ENCODE measurements around the gene DGKD.
"Not testable (repeated sequence)": the region's sequence is repeated elsewhere in the genome, so short reads cannot be mapped to it uniquely, and the experiment has no call there.

Gene DGKD

DNA sequence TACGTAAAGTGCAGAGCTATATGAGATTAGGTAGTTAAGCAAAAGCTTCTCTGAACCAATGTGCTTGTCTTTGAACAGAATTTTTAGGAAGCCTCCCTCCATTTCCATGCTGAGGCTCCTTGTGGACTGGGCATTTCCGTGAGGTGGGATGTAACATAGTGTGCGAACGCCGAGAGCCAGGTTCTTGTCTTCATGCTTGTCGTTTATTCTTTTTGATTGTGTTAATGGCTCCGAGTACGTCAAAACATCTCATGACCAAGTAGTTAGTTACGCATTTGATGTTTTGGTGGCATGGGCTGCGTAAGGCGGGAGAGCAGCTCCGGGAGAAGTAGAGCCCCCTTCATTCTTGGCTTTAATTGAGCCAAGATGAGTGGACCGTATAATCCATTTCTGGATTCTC is 32.9 kb downstream of the DGKD start:
- DNase-seq: no peak

GRCh38 chr2:233387667-233388528 is 33.6 kb downstream of the DGKD start:
- peak; percentile 84 for DNase-seq

- no peak for DNase-seq
Observed at GRCh38 chr2:233389601-233390125, 35.4 kb downstream of the DGKD start.

- DNase-seq: no peak
Observed at GRCh38 chr2:233395687-233396086, 41.4 kb downstream of the DGKD start.

DNA sequence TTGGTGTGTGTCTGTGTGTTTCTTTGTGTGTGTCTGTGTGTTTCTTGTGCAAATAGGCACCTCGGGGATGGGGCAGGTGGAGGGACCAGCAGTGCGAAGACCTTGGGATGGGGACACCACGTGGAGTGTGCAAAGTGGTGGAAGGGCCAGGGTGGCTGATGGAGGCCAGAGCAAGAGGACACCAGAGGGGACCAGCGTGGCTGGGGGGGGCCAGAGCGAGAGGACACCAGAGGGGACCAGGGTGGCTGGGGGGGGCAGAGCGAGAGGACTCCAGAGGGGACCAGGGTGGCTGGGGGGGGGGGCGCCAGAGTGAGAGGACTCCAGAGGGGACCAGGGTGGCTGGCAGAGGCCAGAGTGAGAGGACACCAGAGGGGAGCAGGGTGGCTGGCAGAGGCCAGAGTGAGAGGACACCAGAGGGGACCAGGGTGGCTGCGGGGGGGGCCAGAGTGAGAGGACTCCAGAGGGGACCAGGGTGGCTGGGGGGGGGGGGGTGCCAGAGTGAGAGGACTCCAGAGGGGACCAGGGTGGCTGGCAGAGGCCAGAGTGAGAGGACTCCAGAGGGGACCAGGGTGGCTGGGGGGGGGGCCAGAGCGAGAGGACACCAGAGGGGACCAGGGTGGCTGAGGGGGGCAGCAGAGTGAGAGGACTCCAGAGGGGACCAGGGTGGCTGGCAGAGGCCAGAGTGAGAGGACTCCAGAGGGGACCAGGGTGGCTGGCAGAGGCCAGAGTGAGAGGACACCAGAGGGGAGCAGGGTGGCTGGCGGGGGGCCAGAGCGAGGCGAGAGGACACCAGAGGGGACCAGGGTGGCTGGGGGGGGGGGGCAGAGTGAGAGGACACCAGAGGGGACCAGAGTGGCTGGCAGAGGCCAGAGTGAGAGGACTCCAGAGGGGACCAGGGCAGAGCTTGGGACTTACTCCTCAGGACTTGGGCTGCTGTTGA is 42.7 kb downstream of the DGKD start:
- DNase-seq: not testable (repeated sequence)

- DNase-seq: no peak
Observed at GRCh38 chr2:233399306-233400225, 45.3 kb downstream of the DGKD start.

- DNase-seq: no peak
Observed at GRCh38 chr2:233400341-233400740, 46.0 kb downstream of the DGKD start.

DNA sequence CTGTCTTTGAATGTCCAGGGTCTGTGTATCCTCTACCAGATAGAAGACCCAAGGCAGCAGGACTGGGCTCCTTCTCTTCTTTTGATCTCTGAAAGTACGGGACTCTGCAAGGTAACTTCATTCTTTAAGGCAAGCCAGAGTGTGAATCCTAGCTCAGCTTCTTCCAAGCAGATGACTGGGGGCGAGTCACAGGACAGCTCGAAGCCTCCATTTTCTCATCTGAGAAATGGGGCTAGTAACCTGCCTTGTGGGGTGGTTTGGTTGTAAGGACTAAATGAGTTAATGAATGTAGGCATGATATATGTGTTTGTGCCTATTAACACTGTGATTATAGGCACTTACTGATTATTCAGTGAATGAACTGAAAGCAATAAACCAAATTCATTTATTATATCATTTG is 46.7 kb downstream of the DGKD start:
- no peak for DNase-seq

- DNase-seq: no peak
Observed at GRCh38 chr2:233402346-233402745, 48.1 kb downstream of the DGKD start.

DNA sequence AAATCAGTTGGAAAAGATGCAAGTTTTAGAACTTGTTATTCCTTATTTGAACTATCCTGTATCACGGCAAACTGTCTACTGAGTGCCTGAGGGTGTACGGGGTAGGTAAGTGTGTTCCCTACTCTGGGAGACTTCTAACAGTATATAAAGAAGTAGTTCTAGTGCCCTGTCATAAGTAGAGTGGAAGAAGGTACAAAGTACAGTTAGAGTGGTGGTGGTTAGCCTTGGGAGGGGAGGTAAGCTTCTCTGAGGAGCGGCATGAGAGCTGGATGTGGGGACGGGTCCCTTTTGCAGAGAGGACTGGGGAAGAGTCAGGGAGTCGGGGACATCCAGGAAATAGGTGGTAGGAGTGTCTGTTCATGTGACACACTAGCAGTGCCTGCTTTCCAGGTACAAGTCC is 48.5 kb downstream of the DGKD start:
- DNase-seq: no peak

DNA sequence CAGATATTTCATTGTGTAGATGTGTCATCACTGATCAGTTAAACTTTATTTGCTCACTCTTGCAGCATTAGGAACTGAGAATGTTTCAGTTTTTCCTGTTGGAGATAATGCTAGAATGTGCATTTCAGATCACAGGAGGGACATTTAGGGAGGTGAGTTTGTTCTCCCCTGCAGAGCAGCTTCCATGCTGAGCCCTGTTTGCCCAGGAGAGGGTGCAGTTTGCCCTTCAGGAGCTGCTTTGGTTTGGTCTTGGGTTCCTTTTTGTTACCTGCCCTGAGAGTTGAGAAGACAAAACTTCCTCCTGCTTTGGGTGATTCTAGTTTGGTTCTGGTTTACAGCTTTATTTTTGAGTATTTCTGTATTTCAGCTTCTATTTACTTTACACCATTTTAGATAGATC is 49.9 kb downstream of the DGKD start:
- no peak for DNase-seq

GRCh38 chr2:233406865-233407264 is 52.6 kb downstream of the DGKD start:
- DNase-seq: no peak

- DNase-seq: no peak
Observed at GRCh38 chr2:233407771-233408181, 53.5 kb downstream of the DGKD start.

GRCh38 chr2:233408366-233409285 is 54.3 kb downstream of the DGKD start:
- no peak for DNase-seq

- DNase-seq: no peak
Observed at GRCh38 chr2:233409286-233409991, 55.1 kb downstream of the DGKD start.

GRCh38 chr2:233410196-233410760 is 56.0 kb downstream of the DGKD start:
- no peak for DNase-seq

GRCh38 chr2:233411162-233411561 is 56.9 kb downstream of the DGKD start:
- no peak for DNase-seq

- no peak for DNase-seq
Observed at GRCh38 chr2:233412405-233412804, 58.1 kb downstream of the DGKD start.

- DNase-seq: no peak
Observed at GRCh38 chr2:233413046-233413445, 58.8 kb downstream of the DGKD start.

DNA sequence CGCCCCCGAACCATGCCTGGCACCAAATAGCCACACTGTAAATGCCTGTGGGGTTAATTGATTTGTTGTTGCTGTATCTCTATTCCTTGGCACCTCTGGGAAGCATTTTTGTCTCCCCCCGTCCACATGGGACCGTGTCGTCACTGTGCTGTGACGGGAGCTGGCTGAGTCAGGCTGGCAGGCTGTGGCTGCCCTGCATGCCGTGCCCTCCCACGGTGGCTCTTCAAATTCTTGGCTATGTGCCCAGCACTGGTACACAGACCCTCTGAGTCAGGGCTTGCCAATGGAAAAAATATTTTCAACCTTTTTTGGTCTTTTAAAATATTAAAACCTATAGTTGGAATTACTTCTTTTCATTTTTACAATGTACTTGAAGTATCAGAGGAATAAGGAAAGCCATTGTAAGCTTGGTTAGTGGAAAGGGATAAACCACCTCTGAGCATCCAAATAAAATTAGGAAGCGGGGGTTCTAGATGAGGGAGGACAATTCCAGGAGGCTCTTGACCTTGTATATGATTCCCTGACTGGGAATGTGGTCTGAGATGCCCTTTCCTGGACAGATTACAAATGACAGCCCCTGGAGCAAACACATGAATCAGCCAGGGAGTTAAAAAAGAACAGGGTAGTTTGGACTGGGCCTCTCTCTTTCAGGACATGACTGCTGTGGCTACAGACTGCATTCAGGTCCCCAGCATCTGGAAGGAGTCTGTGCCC is 59.4 kb downstream of the DGKD start:
- peak; percentile 82 for DNase-seq

Data from amniotic stem cell (primary cell).